GM04504 (cell line): ENCODE results near the gene CYP2B6.
"Not testable (repeated sequence)": the region's sequence is repeated elsewhere in the genome, so short reads cannot be mapped to it uniquely, and the experiment has no call there.

Experiments used
- DNase-seq: peaks from one replicate; pipeline ENCODE4 v3.0.0-alpha.2; 2012; ENCODE audit warnings: low read depth

CYP2B6 gene

DNA sequence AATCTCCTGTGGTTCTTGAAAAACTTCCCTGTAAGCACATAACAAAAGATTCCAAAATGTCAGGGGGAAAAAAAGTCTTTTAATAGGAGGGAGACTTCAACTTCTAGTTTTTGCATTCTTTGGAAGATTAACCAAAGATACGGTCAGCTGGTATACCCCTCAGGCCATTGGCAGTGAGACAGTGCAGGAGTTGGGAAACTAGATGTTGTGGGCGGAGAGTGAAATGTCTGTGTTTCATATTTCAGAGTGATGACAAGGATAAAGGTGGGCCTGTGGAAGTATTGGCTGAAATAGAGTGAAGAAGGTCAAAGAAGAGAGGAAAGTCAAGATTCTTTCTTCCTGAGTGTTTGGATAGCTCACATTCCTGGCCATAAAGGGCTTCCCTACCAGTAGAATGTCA, 40.8 kb downstream of the CYP2B6 start:
- no peak for DNase-seq

GRCh38 chr19:41033324-41033723, 42.2 kb downstream of the CYP2B6 start:
- not testable (repeated sequence) for DNase-seq

DNA sequence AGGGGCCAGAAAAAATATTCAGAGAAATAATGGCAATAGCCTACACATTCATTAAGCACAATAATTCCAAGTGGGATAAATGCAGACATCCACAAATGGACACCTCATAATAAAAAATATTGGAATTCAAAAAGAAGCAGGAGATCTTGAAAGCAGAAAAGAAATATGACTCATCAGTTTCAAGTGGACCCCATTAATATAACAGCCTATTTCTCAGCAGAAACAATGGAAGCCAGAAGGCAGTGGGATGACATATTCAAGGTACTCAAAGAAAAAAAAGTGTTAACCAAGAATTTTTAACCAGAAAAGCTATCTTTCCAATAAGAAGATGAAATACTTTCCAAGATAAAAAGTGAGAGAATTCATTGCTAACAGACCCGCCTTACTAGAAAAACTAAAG, 48.7 kb downstream of the CYP2B6 start:
- no peak for DNase-seq

GRCh38 chr19:41045095-41045494, 54.0 kb downstream of the CYP2B6 start:
- DNase-seq = not testable (repeated sequence)

- no peak for DNase-seq
These were observed 59.3 kb downstream of the CYP2B6 start for GRCh38 chr19:41050426-41050825.

DNA sequence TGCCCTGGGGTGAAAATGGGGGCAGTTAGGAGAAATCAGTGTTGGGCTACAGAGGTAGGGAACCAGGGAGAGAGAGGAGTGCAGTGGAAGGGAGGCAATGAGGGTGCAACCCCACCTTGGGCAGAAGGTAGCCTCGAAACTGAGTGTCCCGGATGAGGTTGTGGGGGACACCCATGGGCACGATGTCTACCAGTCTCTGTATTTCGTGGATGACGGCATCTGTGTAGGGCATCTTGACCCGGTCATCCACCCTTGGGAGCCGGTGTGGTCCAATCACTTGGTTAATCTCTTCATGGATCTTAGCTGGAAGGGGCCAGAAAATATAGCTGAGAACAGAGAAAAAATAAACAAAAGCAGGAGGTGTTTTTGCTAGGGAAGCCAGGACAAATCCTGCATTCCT, 61.1 kb downstream of the CYP2B6 start:
- DNase-seq = not testable (repeated sequence)

GRCh38 chr19:41053331-41053730, 62.2 kb downstream of the CYP2B6 start:
- not testable (repeated sequence) for DNase-seq

- peak; percentile 3 for DNase-seq
These were observed 74.0 kb downstream of the CYP2B6 start for GRCh38 chr19:41064974-41065569.
